GM12878 (cell line): ENCODE data around the gene MYLK3. TPM values are rescaled to one million over a fixed set of nuclear protein-coding genes. Genes with fewer than 3 reads are reported as not detected.

Experiments used
- ATAC-seq: fragments of 200-7000 bp; cut with Tn5 transposase; 3 replicates; pipeline ENCODE4 v1.9.1; 2020; ENCODE audit warnings: mild to moderate bottlenecking, moderate library complexity
- BruUV-seq: library from RNA; stranded (reverse); fragments of 400-500 nt; replicated peaks from 2 replicates; lab custom pipeline; 2021; lab: Mats Ljungman, UMichigan
- CTCF ChIA-PET: fragments of 300-600 bp; sonication (Branson Sonifier 250); formaldehyde crosslinking; extraction: SDS; loops from one replicate; lab custom pipeline; 2021; ENCODE audit warnings: inconsistent platforms; lab: Yijun Ruan, JAX
- POLR2A ChIA-PET: fragments of 350-600 bp; formaldehyde crosslinking; extraction: SDS; loops from one replicate; lab custom pipeline; 2021; ENCODE audit warnings: inconsistent platforms; lab: Charles Lee
- RAD21 ChIA-PET: fragments of 300-600 bp; sonication (Branson Sonifier 250); formaldehyde crosslinking; loops from one replicate; lab custom pipeline; 2023; ENCODE audit warnings: antibody characterized with exemption; ENCODE audit not compliant: unreplicated experiment; lab: Charles Lee
- SMC1A ChIA-PET: fragments of 300-600 bp; sonication (Branson Sonifier 250); formaldehyde crosslinking; loops from one replicate; lab custom pipeline; 2023; ENCODE audit not compliant: unreplicated experiment, uncharacterized antibody; lab: Charles Lee
- DNase-seq: peaks from one replicate; pipeline ENCODE4 v3.0.0-alpha.2; 2011; ENCODE audit warnings: low read depth, low spot score
- FAIRE-seq: peaks from 3 replicates; lab custom pipeline; 2011; peaks lifted over from hg19 to GRCh38; lab: Jason Lieb, UNC
- H2AFZ ChIP-seq: 2 replicates; pipeline ENCODE4 v1.6.0; 2011; ENCODE audit warnings: low read depth, low read length, control low read depth; ENCODE audit not compliant: control insufficient read depth
- H3K27ac ChIP-seq: 2 replicates; pipeline ENCODE4 v1.5.1; 2011; ENCODE audit warnings: control low read depth; ENCODE audit not compliant: control insufficient read depth, insufficient read depth
- H3K27me3 ChIP-seq, 2 experiments: replicated peaks in 1 of 2; 2 replicates each; pipeline versions ENCODE4 v1.6.0 to v1.6.1; 2011; ENCODE audit warnings: low read length in 1 of 2; ENCODE audit not compliant: control insufficient read depth in 2 of 2, insufficient read depth in 2 of 2
- H3K36me3 ChIP-seq, 2 experiments: 2 replicates each; pipeline ENCODE4 v1.5.1; 2011; ENCODE audit warnings: low read length in 1 of 2; ENCODE audit not compliant: control insufficient read depth in 2 of 2, insufficient read depth in 2 of 2
- H3K4me1 ChIP-seq: 2 replicates; pipeline ENCODE4 v1.6.1; 2011; ENCODE audit warnings: mild to moderate bottlenecking, low read length, moderate library complexity, mixed read lengths; ENCODE audit not compliant: control insufficient read depth, insufficient read depth
- H3K4me2 ChIP-seq: 2 replicates; pipeline ENCODE4 v1.6.0; 2011; ENCODE audit warnings: control low read depth; ENCODE audit not compliant: control insufficient read depth, insufficient read depth
- H3K4me3 ChIP-seq: fragments of 200-600 bp; sonication (generic); 2 replicates; pipeline ENCODE4 v1.5.1; 2016
- H3K79me2 ChIP-seq: 2 replicates; pipeline ENCODE4 v1.6.0; 2011; ENCODE audit warnings: low read length; ENCODE audit not compliant: control insufficient read depth, insufficient read depth
- H3K9ac ChIP-seq: 2 replicates; pipeline ENCODE4 v1.8.0; 2011; ENCODE audit warnings: low read length, control low read depth, mixed read lengths; ENCODE audit not compliant: control insufficient read depth, insufficient read depth
- H3K9me3 ChIP-seq: replicated peaks from 3 replicates; pipeline ENCODE4 v1.5.1; 2011; ENCODE audit warnings: mild to moderate bottlenecking, low read length; ENCODE audit not compliant: control insufficient read depth, insufficient read depth
- H4K20me1 ChIP-seq: 2 replicates; pipeline ENCODE4 v1.6.0; 2011; ENCODE audit not compliant: control insufficient read depth, insufficient read depth
- CBFB ChIP-seq: IDR thresholded peaks from 2 replicates; pipeline ENCODE4 v1.6.1; 2016; ENCODE audit warnings: antibody characterized with exemption, low read depth
- CEBPB ChIP-seq, 2 experiments: fragments of 150-350 bp in 1 of 2; IDR thresholded peaks; 2 replicates each; pipeline ENCODE4 v1.6.1; 2012 to 2014; ENCODE audit warnings: low read depth in 2 of 2, low read length in 2 of 2, borderline replicate concordance in 1 of 2, inconsistent platforms in 1 of 2
- FOS ChIP-seq: IDR thresholded peaks from 3 replicates; pipeline ENCODE4 v1.6.1; 2011; ENCODE audit warnings: borderline replicate concordance; ENCODE audit not compliant: insufficient read length; ENCODE audit errors: extremely low read depth
- KDM1A ChIP-seq: fragments of 200-600 bp; sonication (generic); IDR thresholded peaks from 2 replicates; pipeline ENCODE4 v1.6.1; 2016; ENCODE audit warnings: borderline replicate concordance
- MTA2 ChIP-seq: fragments of 450-650 bp; IDR thresholded peaks from 2 replicates; pipeline ENCODE4 v1.6.1; 2016; ENCODE audit warnings: low read depth, mild to moderate bottlenecking, moderate library complexity
- NFIC ChIP-seq: IDR thresholded peaks from 2 replicates; pipeline ENCODE4 v1.6.1; 2012; ENCODE audit warnings: low read depth, mild to moderate bottlenecking, inconsistent platforms, low read length, moderate library complexity
- PAX5 ChIP-seq: IDR thresholded peaks from 2 replicates; pipeline ENCODE4 v1.6.1; 2011; ENCODE audit warnings: low read depth, low read length, borderline replicate concordance
- RUNX3 ChIP-seq: IDR thresholded peaks from 2 replicates; pipeline ENCODE4 v1.6.1; 2012; ENCODE audit warnings: low read length, inconsistent platforms
- SRF ChIP-seq, 2 experiments: IDR thresholded peaks; 2 replicates each; pipeline ENCODE4 v1.6.1; 2011; ENCODE audit warnings: low read depth in 2 of 2, low read length in 2 of 2, mild to moderate bottlenecking in 1 of 2, moderate library complexity in 1 of 2
- SUZ12 ChIP-seq: fragments of 200-600 bp; sonication (generic); IDR thresholded peaks from one replicate; pipeline ENCODE4 v1.6.1; 2018; ENCODE audit warnings: antibody characterized with exemption, mild to moderate bottlenecking; ENCODE audit not compliant: unreplicated experiment
- YBX1 ChIP-seq: fragments of 450-650 bp; IDR thresholded peaks from 2 replicates; pipeline ENCODE4 v1.6.1; 2016; ENCODE audit warnings: antibody characterized with exemption
- WGBS: methylation state at CpG from one replicate; pipeline ENCODE4 v1.1.6; 2016; ENCODE audit warnings: low lambda C conversion rate; ENCODE audit not compliant: insufficient replicate concordance, insufficient coverage; ENCODE audit errors: missing lambda C conversion rate; 5-methylcytosine and 5-hydroxymethylcytosine counted together
- in situ Hi-C: fragments of 300-500 bp; cut with MboI; formaldehyde crosslinking; loops from 9 replicates; pipeline ENCODE4 v1.14.3; 2018; ENCODE audit warnings: mixed read lengths
- intact Hi-C: fragments of 100-400 bp; cut with micrococcal nuclease; formaldehyde crosslinking; loops from one replicate; pipeline ENCODE4 v1.14.2; 2022; ENCODE audit not compliant: unreplicated experiment
- polyA plus RNA-seq, 11 experiments: library from polyadenylated mRNA; depleted of rRNA in 4 of 11; unstranded in 6 of 11; stranded (reverse) in 5 of 11; fragments of >200 nt; fragmentation: Nextera tagmentation in 4 of 11; fragmentation: Illumina TruSeq in 1 of 11; extraction: Ambion mirVana in 4 of 11; extraction: Trizol in 1 of 11; gene quantifications; 1 replicate in 1 of 11; 2 replicates in 10 of 11; pipeline versions ENCODE4 v1.2.1 to v1.2.3, GENCODE V29; 2011 to 2016; ENCODE audit warnings: inconsistent platforms in 2 of 11, missing spikeins in 2 of 11, low read depth in 1 of 11
- total RNA-seq, 4 experiments: library from RNA; depleted of rRNA in 3 of 4; stranded (reverse); fragments of >200 nt in 3 of 4; fragmentation: Illumina TruSeq in 1 of 4; extraction: Trizol in 1 of 4; gene quantifications; 2 replicates each; pipeline versions ENCODE4 v1.2.1 to v1.2.3, GENCODE V29; 2013 to 2021
- TF ChIP-seq, protein P1 (sequence below): fragments of 450-650 bp; conservative IDR thresholded peaks from 2 replicates; pipeline ENCODE4 v1.6.1; 2017; ENCODE audit warnings: mild to moderate bottlenecking, moderate library complexity

MYLK3 gene
- total and polyA plus RNA-seq, 10 of the 15 experiments (the other 5 are each of a cell fraction or from before 2014, with no cell fraction given): 0.02 to 0.46 (median 0.17) TPM

GRCh38 chr16:46751381-46751780 lies 3.2 kb upstream of the MYLK3 start:
- WGBS: 76% methylated on average over 7 of the region's 7 CpGs
- Histone ChIP-seq H3K4me1 (peaks cover 16% of the 10 kb centered on the region), H3K4me3 (no peak overlapping the region), H3K36me3 (no peaks in the 10 kb centered on the region), H2AFZ (no peak overlapping the region), H3K27me3 (no peaks in the 10 kb centered on the region), H3K9me3 (no peaks in the 10 kb centered on the region), H3K4me2 (no peak overlapping the region), H3K27ac (no peak overlapping the region), H4K20me1 (no peaks in the 10 kb centered on the region), H3K79me2 (no peaks in the 10 kb centered on the region), H3K9ac (no peak overlapping the region)
- TF ChIP-seq SRF (IDR thresholded peaks at IDR 0.05; ENCODE audit: low read depth in 2 of 2, low read length in 2 of 2) (no peak), NFIC (no peak), KDM1A (no peak), CBFB (no peak), PAX5 (no peak)
- intact Hi-C loops: no loop called here
- BruUV-seq: no TSS peak
- ChIA-PET RAD21 (no interaction called here), POLR2A (interaction anchor here (0.8 kb wide), 1 partner anchor 78 kb away, joined by 3 read pairs; no protein-coding TSS in a partner anchor), CTCF (interaction anchor here (0.6 kb wide), 1 partner anchor 106 kb away, joined by 4 read pairs; no protein-coding TSS in a partner anchor), SMC1A (interaction anchor here (0.9 kb wide), 1 partner anchor 40 kb away, joined by 3 read pairs; no protein-coding TSS in a partner anchor)
- ATAC-seq: no peak
- no peak for FAIRE-seq
- in situ Hi-C loops: no loop called here
- no peak for DNase-seq

DNA sequence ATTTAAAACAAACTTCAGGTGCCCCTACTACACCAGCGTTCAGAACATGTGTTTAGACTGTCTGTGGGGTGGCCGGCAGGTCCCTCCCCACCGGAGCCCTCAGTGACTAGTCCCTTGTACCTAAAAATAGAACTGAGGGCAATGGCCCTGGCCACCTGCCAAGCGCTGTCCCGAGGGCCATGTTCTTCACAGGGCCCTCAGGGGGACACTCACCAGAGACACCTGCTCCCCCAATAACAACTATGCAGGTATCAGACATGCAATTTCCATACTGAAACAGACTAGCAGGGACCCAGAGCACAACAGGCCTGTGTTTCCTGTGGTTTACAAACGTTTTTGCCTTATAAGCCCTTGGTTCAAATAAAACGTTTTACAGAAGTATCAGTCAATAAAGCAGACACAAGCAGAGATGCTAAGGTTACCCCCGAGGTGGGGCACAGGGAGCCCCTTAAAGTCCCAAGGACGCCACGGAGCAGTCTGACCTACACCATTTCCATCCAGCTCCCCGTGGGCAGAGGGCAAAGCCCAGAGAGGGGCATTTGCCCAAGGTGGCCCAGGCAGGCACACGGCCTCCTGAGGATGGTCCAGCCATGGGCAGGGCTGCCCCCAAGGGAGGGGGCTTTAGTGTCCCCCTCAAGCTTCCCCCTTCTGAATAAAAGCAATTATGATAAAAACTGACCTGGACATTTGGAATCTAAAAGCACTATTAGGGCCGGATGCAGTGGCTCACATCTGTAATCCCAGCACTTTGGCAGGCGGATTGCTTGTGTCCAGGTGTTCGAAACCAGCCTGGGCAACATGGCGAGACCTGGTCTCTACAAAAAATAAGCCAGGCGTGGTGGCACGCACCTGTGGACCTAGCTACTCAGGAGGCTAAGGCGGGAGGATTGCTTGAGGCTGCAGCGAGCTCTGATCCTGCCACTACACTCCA lies 896 bp upstream of the MYLK3 start:
- no peaks in the 10 kb centered on the region for H3K27me3 ChIP-seq
- RAD21 ChIA-PET: no interaction called here
- H3K4me2 ChIP-seq: no peak overlapping the region
- no peak overlapping the region for H3K4me3 ChIP-seq
- H3K9me3 ChIP-seq: no peaks in the 10 kb centered on the region
- H2AFZ ChIP-seq: peak overlapping the region; percentile 56
- peak; percentile 77 for ATAC-seq
- POLR2A ChIA-PET: no interaction called here
- no peaks in the 10 kb centered on the region for H3K36me3 ChIP-seq
- FAIRE-seq: peak; percentile 54
- H3K79me2 ChIP-seq: no peaks in the 10 kb centered on the region
- H3K9ac ChIP-seq: no peak overlapping the region
- H3K27ac ChIP-seq: no peak overlapping the region
- intact Hi-C loops (no loop called here), in situ Hi-C loops (no loop called here)
- no peaks in the 10 kb centered on the region for H4K20me1 ChIP-seq
- WGBS: 55% methylated on average over 20 of the region's 20 CpGs
- CTCF ChIA-PET: interaction anchor here (1.4 kb wide), 1 partner anchor 52 kb away, joined by 4 read pairs; no protein-coding TSS in a partner anchor
- DNase-seq: peak; percentile 24
- no TSS peak for BruUV-seq
- SMC1A ChIA-PET: no interaction called here
- H3K4me1 ChIP-seq: peaks cover 13% of the 10 kb centered on the region
- peak; percentile 57 for TF ChIP-seq RUNX3
- TF ChIP-seq SUZ12: no peak
- TF ChIP-seq, protein P1, sequence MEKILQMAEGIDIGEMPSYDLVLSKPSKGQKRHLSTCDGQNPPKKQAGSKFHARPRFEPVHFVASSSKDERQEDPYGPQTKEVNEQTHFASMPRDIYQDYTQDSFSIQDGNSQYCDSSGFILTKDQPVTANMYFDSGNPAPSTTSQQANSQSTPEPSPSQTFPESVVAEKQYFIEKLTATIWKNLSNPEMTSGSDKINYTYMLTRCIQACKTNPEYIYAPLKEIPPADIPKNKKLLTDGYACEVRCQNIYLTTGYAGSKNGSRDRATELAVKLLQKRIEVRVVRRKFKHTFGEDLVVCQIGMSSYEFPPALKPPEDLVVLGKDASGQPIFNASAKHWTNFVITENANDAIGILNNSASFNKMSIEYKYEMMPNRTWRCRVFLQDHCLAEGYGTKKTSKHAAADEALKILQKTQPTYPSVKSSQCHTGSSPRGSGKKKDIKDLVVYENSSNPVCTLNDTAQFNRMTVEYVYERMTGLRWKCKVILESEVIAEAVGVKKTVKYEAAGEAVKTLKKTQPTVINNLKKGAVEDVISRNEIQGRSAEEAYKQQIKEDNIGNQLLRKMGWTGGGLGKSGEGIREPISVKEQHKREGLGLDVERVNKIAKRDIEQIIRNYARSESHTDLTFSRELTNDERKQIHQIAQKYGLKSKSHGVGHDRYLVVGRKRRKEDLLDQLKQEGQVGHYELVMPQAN: no peak
- TF ChIP-seq MTA2: no peak
- TF ChIP-seq SRF (IDR thresholded peaks at IDR 0.05; ENCODE audit: low read depth in 2 of 2, low read length in 2 of 2): peak in 1 of 2 experiments; percentile 59; a peak in 1 of 4 replicates
- no peak for TF ChIP-seq FOS
- TF ChIP-seq YBX1: no peak
- TF ChIP-seq CEBPB (IDR thresholded peaks at IDR 0.05; ENCODE audit: borderline replicate concordance in 1 of 2, low read depth in 2 of 2, low read length in 2 of 2): no peak
